NOMO-1 treated with DMSO at 0.1 percent for 48 hours (cell line): ENCODE measurements around the gene SOX9.
"Not testable (repeated sequence)": the region's sequence is repeated elsewhere in the genome, so short reads cannot be mapped to it uniquely, and the experiment has no call there.

Source experiments
- DNase-seq: peaks from one replicate; lab custom pipeline; 2025; ENCODE audit not compliant: unreplicated experiment; lab: John Stamatoyannopoulos, UW

Gene SOX9

DNA sequence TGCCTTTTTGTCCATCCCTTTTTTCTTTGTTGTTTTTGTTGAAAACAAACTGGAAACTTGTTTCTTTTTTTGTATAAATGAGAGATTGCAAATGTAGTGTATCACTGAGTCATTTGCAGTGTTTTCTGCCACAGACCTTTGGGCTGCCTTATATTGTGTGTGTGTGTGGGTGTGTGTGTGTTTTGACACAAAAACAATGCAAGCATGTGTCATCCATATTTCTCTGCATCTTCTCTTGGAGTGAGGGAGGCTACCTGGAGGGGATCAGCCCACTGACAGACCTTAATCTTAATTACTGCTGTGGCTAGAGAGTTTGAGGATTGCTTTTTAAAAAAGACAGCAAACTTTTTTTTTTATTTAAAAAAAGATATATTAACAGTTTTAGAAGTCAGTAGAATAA, 4.9 kb downstream of the SOX9 start:
- no peak for DNase-seq

- DNase-seq, result no peak
Observed at GRCh38 chr17:72126575-72127486, 6.0 kb downstream of the SOX9 start.

- no peak for DNase-seq
Observed at GRCh38 chr17:72128039-72128438, 7.2 kb downstream of the SOX9 start.

GRCh38 chr17:72134608-72135394, 14.0 kb downstream of the SOX9 start:
- DNase-seq, result no peak

- no peak for DNase-seq
Observed at GRCh38 chr17:72135546-72136325, 14.9 kb downstream of the SOX9 start.

GRCh38 chr17:72136692-72137091, 15.9 kb downstream of the SOX9 start:
- no peak for DNase-seq

GRCh38 chr17:72137161-72137560, 16.3 kb downstream of the SOX9 start:
- DNase-seq, result no peak

GRCh38 chr17:72139212-72139611, 18.4 kb downstream of the SOX9 start:
- DNase-seq, result no peak

DNA sequence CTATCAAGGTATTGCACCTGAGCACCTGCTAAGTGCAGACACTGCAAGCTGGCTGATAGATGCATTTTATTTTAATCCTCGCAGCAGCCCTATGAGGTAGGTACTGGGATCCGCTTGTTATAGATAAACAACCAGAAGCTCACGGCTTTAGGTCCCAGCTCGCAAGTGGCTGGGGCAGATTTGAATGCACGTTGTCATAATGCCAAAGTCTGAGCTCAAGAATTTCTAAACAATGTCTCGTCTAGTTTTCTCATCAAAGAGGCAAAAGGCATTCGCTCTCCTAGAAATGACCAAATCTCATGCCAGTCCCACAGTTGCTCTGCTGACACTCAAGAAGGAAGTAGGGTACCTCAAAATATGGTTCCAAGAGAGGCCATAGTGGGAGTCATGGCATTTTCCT, 20.5 kb downstream of the SOX9 start:
- DNase-seq, result no peak

- not testable (repeated sequence) for DNase-seq
Observed at GRCh38 chr17:72142097-72142496, 21.3 kb downstream of the SOX9 start.

GRCh38 chr17:72142614-72143013, 21.8 kb downstream of the SOX9 start:
- no peak for DNase-seq

DNA sequence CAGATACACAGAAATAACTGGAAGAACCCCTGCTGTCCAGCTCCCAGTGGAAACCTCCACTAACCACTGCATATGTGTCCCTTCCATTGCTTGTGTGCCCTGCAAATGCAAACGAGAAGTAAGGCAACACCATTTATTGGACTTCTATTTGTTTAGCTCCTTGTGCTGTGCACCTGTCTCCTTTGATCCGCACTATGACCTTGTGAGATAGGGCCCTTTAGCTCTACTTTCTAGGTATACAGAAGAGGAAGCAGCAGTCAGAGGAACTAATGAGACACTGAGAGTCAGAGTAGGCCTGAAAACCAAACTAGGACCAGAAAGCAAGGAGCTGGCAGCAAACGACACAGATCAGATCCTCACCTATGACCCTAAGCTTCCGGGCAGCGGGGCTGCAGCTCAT, 22.4 kb downstream of the SOX9 start:
- DNase-seq, result no peak

DNA sequence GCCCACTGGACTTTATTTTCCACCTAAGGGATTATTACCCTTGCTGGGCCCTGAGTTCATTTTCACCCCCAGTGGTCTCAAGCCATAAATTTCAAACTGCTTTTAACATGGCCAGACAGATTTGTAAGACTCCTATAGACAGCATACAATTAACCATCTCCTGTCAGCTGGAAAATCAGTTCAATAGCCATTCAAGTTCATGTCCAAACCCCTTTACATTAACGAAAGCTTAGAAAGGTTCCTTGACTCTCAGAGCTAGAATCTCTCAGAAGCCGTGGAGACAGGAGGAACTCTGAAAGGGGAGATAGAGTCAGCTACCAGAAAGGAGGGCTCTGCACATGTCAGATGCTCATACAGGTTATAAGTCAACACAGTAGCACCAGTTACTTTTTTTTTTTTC, 23.3 kb downstream of the SOX9 start:
- DNase-seq, result no peak

GRCh38 chr17:72145562-72145961, 24.7 kb downstream of the SOX9 start:
- DNase-seq, result no peak

- DNase-seq, result no peak
Observed at GRCh38 chr17:72145962-72146361, 25.1 kb downstream of the SOX9 start.

DNA sequence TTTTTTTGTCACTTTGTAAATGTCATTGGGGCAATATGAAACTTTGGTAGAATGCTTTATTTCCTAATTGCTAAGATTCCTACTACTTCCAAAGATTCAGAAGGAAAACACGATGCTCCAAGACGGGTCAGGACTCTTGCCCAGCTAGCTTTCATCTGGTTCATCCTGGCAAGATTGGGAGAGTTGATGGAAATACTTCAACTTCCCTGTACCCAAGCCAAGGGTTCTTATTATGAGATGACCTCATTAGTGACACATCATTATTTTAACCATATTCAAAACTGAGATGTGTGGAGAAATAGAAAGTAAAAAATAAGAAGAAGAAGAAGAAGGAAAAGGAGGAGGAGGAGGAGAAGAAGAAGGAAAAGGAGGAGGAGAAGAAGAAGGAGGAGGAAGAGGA, 25.6 kb downstream of the SOX9 start:
- no peak for DNase-seq

DNA sequence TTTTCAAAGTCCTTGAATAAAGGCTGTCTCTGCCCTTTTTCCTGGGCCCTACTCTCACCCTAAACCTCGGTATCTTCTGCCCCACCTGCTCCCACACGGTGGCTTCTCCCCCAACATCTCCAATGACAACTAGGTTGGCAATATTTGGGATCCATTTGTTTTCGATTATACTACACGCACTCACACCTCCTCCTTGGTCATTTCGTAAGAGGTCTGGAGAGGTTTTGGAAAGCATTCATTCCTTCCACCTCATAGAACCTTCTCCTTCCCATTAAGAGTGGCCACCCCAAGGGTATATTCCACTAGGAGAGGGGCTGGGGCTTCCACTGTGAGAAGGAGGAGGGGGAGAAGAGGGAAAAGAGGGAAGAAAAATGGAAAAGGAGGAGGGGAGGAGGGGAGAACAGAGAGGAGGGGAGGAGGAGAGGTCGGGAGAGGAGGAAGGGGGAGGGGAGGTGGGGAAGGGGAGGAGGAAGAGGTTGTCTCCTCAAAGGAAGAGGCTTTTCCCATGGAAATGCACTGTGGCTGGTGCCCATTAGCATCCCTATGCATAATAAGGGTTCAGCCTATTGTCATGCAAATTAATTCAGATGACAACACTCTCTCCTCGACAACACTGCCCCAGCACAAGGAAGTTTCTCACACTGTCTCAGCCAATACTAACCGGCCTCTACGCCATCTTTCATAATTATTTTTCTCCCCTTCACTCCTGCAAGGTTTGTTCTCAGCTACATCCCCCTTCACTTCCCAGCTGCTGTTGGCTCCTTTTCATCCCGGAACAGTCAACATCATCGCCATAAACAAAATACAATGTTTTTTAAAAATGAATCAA, 30.0 kb downstream of the SOX9 start:
- DNase-seq, result no peak

- no peak for DNase-seq
Observed at GRCh38 chr17:72151565-72152386, 31.0 kb downstream of the SOX9 start.

GRCh38 chr17:72152387-72152929, 31.6 kb downstream of the SOX9 start:
- DNase-seq, result no peak
